Fibroblast of pulmonary artery (primary cell): ENCODE measurements around the gene THBS4.
"Not testable (repeated sequence)": the region's sequence is repeated elsewhere in the genome, so short reads cannot be mapped to it uniquely, and the experiment has no call there.

ENCODE experiments used
- DNase-seq: peaks from one replicate; pipeline ENCODE4 v3.0.0-alpha.2; 2010; ENCODE audit warnings: low read depth
- H3K4me3 ChIP-seq: replicated peaks from 2 replicates; pipeline ENCODE4 v1.5.1; 2011; ENCODE audit warnings: low read depth, mild to moderate bottlenecking, control low read depth, low read length, moderate library complexity
- CTCF ChIP-seq: IDR thresholded peaks from 2 replicates; pipeline ENCODE4 v1.5.1; 2011; ENCODE audit warnings: mild to moderate bottlenecking, control low read depth, low read length, inconsistent platforms; ENCODE audit errors: missing control alignments

Gene THBS4

DNA sequence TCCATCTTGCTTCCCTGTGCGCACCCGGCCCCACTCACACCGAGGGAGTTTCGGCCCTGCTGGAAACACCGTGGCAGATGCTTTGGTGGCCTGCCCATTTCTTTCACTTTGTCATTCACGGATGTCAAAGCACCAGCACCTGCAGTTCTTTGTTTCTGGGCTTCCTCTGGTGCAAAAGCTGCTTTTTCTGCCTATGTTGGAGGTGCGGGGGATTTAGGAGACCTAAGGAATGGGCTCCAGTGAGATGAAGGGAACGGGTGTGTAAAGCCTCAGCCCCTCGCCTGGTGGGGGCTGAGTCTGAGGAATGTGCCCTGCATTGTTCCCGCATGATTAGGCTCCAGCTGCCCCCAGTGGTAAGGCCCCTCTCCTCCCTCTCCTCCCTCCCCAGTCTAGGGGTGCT is 62.3 kb downstream of the THBS4 start:
- no peak overlapping the region for H3K4me3 ChIP-seq
- DNase-seq, result no peak
- TF ChIP-seq CTCF, result no peak

GRCh38 chr5:80101993-80102392 is 66.8 kb downstream of the THBS4 start:
- TF ChIP-seq CTCF, result no peak
- no peak for DNase-seq
- no peak overlapping the region for H3K4me3 ChIP-seq

DNA sequence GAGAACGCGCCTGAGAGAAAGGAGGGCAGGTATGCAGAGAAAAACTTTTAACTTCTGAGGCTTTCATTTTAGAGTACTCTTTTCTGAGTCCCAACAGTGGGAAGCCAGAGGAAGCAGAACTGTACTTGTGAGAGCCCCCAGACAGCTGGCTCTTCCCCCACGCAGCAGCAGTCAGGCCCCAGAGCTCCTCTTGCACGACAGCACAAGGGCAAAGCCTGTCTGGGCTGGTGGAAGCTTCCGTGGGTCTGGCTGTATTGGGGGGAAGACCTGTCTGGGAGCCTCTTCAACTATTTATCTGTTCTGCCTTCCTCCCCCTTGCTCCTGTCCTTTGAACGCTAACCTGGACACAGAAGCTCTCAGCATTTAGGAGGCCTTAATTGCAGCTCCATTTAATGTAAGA is 68.2 kb downstream of the THBS4 start:
- no peak for TF ChIP-seq CTCF
- H3K4me3 ChIP-seq, result no peak overlapping the region
- DNase-seq, result no peak

DNA sequence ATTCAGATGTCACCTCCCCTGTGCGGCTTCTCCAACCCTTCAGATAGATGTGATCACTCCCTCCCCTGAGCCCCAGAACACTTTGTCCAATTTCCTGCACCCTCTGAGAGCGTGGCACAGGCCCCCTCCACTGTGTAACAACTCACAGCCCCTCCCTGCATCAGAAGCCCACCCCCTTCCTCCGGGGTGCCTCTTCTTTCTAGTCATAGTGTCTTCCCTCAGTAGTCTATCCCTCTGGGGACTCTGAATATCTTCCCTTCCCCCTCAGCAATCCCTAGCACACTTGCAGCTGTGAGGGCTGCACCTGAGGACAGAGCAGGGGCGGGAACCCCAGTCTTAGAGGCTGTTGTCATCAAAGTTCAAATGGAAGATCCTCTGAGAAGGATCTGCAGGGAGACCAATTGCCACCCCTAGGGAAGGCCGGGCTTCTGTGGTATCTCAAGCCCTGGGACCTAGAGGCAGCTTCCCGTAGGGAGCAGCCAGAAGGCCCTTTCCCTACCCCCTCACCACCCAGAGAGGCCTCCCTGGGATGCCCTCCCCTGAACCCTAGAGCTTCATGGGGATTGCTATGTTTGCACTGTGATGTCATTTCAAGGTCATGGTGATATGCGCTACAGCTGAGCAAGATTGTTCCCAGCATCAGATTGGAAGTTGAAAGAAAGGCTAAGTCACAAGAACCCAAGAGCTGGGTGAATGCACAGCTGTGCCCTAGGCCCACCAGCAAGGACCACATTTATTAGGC is 70.7 kb downstream of the THBS4 start:
- H3K4me3 ChIP-seq, result no peak overlapping the region
- TF ChIP-seq CTCF, result no peak
- DNase-seq, result no peak

GRCh38 chr5:80106916-80107315 is 71.8 kb downstream of the THBS4 start:
- DNase-seq, result no peak
- TF ChIP-seq CTCF, result no peak
- H3K4me3 ChIP-seq, result no peak overlapping the region

- peak; percentile 6 for DNase-seq
- H3K4me3 ChIP-seq, result no peak overlapping the region
- TF ChIP-seq CTCF, result no peak
Measured at GRCh38 chr5:80109646-80110478, 74.7 kb downstream of the THBS4 start.

DNA sequence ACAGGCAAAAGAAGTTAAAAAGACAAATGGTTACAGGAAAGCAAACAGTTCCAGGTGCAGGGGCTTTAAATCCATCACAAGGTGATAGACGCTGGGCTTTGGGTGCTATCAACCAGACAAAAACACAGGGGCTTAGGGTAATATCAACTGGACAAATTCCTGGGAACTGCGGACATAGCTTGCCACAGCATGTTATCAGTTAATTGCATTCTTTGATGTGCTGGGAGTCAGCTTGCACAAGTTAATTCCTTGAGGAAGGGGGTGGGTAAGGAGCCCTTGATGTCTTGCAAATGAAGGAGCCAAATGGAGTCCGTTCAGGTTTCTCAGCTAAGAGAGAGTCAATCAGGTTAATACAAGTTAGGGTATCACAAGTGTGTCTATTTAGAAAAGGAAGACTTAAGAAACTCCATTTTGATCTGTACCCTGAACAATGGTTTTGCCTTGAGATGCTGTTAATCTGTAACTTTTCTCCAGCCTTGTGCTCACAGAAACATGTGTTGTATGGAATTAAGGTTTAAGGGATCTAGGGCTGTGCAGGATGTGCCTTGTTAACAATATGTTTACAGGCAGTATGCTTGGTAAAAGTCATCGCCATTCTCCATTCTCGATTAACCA is 76.3 kb downstream of the THBS4 start:
- not testable (repeated sequence) for DNase-seq, H3K4me3 ChIP-seq
